GM19467 (cell line): Measurements from ENCODE around the gene ROBO2.

Experiments
- ATAC-seq: cut with Tn5 transposase; IDR thresholded peaks from one replicate; pipeline ENCODE4 v1.9.1; 2021; ENCODE audit warnings: mild to moderate bottlenecking, moderate library complexity; ENCODE audit not compliant: unreplicated experiment

Gene ROBO2

GRCh38 chr3:77254967-77255831 is 215.3 kb downstream of the ROBO2 start:
- no peak for ATAC-seq

DNA sequence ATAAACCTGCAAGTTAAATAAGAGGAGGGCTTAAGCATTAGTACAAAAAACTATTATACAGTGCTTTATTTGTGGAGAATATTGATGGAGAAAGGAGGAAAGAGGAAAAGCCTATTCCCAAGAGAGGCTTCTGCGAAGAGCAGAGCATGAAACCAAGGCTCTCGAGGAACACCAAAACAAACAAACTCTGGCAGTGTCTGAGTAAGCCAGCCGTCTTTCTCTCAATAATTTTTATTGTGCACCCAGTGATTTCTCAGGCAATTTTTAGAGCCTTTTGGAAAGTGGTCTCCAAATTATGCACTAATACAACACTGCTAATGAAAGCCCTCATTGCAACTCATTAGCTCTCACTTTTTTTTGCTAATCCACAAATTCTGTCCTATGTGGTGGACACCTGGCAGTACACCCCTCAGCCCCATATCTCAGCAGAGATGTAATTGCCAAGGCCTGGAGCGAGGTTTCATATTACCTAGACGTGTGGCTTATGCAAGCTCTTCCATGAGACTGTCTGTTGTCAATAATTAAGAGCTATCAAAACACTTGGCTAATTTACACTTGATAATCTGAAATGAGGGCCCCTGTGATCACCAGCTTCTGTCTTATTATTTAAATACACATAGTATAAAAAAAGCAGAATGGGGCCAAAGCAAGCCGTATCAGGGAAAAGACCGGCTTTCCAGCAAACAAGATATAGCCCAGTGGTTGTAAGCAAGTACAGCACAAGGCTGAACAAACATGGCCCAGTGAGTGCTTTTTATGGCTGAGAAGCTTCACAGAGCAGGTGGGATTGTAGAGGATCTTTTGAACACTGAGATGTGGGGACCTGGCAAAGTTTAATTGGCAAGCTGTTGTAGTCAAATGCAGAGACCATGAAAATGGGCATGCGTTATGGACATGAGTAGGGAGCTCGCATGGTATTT is 216.9 kb downstream of the ROBO2 start:
- no peak for ATAC-seq

DNA sequence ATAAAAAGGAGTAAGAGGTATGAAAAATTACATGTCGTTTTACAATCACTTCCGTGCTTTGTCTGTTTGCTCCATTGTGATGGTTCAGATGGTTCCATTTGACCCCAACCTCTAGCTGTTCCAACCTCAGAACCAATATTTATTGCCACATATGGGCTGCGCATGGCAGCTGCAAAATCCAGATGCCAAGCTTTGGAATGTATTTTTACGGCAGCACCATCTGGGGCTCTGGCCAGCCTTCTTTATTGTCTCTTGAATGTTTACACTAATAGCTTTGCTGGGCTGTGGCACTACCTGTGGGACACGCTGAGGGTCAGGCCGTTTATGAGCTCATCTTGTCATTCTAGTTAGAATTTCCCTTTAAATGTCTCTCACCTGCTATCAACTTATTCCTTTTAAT is 219.8 kb downstream of the ROBO2 start:
- no peak for ATAC-seq

GRCh38 chr3:77262361-77262760 is 222.5 kb downstream of the ROBO2 start:
- ATAC-seq: no peak

- ATAC-seq: no peak
These were observed 227.7 kb downstream of the ROBO2 start for GRCh38 chr3:77267589-77267988.

GRCh38 chr3:77271306-77271705 is 231.4 kb downstream of the ROBO2 start:
- ATAC-seq: no peak

DNA sequence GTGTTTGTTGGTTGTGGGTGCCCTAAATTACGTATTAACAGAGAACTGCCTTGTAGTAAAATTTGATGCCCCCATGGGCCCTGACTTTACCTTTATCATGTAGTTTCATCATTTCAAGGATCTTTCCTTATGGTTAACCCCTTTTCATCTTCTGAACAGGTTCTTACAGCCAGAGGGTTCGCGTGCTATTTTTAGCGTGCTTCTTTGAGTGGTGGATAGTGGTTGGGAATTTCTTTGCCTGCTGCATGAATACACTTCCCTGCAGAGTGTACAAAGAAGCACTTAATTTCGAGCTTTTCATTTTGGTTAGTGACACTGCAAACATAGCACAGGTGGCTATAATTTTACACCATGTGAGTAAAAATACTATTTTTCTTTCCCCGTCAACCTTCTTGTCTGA is 231.8 kb downstream of the ROBO2 start:
- ATAC-seq: no peak

DNA sequence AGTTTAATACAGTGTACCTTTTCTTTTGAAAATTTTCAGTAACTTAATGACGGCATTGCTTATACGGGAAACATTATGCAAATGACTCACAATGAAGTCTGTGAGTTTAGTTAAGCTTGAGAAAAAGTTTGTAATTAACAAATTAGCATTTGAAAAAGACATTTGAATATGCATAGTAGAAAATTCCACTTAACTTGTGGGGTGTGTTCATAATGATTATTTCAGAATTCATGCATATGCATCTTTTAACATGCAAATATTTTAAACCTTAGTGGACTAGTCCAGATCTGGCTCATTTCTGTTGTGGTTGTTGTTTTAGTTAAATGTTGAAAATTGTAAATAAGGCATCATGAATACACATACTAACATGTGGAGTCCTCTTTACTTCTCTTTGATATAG is 239.4 kb downstream of the ROBO2 start:
- no peak for ATAC-seq

GRCh38 chr3:77281721-77282120 is 241.8 kb downstream of the ROBO2 start:
- ATAC-seq: no peak

- no peak for ATAC-seq
These were observed 243.2 kb downstream of the ROBO2 start for GRCh38 chr3:77283108-77283507.

- ATAC-seq: no peak
These were observed 248.4 kb downstream of the ROBO2 start for GRCh38 chr3:77288348-77288747.

DNA sequence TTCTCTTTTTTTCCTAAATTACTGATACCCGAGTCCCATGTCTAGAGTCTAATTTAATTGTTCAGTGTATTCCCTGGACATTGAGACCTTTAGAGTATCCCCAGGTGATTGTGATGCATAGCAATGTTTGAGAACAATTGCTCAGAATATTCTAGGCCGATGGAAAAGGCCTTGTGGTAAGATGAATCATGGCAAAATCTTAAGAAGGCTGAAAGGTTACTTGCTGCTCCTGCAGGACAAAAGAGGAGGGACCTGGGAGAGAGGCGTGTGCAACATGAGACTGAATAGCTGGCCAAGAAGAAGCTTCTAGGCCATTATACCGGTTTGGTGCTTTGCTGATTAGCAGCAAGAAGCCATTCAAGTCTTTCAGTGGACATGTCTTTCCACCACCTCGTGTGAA is 256.6 kb downstream of the ROBO2 start:
- ATAC-seq: no peak

DNA sequence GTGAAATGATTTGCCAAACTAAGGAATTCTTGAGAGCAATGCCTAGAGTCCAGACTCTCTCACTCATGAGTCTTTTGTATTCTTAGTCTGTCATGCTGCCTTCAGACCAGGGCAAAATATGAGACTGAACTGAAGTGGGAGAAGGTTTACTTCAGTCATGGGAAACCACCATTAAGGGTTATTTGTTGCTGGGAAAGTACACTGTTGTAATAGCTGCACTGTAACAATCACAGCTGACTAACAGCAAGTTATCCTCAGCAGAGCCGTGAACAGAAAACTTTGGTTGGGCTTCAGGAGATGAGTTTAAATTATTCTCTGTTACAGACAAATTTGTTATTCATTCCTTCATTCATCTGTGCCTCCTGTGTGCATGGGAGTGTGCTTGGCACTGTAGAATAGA is 258.5 kb downstream of the ROBO2 start:
- ATAC-seq: no peak

DNA sequence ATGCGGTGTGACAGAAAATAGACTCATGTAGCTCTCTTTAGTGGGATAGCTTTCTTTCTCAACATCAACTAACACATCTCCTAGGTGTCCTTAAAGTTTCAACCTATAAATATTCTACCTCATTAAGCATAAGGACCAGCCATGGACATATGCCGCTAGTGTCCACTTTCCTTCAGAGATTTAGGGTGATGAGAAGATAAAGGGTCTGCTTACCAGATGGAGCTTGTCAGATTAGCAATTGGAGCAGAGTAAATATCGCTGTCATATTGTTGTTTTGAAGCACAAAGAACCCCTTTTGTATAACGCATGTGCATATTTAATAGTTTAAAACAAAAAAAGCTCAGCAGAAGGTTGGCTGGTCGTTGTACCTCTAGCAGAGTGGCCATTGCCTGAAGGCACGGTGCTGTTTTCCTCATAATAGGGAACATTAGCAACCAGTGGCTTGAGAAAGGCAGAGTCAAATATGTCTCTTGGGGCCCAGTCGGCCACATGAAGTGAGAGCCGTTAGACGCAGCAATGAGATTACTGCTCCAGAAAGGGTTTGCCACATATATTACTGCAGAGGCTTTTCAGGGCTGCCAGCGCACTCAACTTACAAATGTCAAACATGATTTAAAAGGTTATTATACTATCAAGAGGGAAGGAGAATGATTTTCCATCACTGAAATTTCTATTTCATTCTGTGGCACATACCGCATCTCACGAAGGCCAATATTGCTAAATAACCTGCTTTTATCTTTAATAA is 264.2 kb downstream of the ROBO2 start:
- no peak for ATAC-seq

- ATAC-seq: no peak
These were observed 264.8 kb downstream of the ROBO2 start for GRCh38 chr3:77304700-77305021.

GRCh38 chr3:77309460-77309859 is 269.6 kb downstream of the ROBO2 start:
- ATAC-seq: no peak

GRCh38 chr3:77313843-77314242 is 273.9 kb downstream of the ROBO2 start:
- no peak for ATAC-seq

GRCh38 chr3:77319711-77320110 is 279.8 kb downstream of the ROBO2 start:
- ATAC-seq: no peak

DNA sequence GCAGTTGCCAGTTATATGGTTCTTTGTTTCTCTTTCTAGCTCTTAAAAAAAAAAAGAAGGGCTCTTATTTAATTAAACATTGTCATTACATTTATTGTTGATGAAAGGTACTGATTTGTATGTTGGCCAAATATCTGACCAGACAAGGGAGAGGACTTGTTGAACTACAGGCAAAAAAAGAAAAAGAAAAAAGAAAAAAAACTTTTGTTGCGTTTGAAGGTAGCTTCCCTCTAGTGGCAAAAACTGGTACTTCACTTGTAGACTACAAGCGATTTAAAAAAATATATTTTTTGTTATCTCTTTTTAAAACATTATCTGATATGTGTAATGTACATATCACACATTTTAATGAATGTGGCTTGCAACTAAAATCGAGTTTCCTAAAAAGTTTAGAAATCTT is 280.6 kb downstream of the ROBO2 start:
- no peak for ATAC-seq

DNA sequence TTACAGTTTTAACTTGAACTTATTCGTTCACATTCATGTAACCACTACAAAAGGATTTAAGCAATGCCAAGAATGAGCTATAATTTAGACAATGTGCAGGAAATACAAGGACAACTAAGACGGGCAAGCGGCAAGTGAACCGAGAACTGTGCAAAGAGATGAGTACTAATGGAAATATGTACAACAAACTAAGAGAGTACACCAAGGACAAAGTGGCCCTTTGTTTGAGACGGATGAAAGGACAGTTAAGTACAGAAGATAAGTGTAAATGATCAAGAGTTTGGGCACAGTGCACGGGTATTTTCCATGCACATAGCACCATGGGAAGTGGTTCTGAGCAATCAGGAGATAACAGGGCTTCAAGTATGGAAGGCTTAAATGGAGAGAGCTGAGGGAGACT is 281.7 kb downstream of the ROBO2 start:
- ATAC-seq: no peak

DNA sequence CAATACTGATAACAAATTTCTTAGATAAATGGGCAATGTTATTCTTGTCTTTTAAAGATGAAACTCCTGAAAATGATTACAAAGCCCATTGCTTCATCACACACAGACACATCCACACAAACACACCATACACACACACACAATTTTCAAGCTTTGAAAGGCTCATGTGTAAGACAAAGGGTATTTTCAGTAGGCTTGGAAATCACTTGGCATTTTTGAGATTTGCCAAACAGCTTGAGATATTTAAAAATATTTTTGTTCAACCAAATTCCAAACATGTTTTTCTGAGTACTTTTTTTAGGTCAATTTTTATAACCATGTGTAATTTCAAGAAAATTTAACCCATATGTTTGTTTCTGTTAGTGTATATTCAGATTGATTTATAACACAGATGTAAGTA is 283.7 kb downstream of the ROBO2 start:
- no peak for ATAC-seq
